Right lobe of liver (tissue), 6 donors: ENCODE measurements around the gene PGAP3. TPM values are rescaled to one million over a fixed set of nuclear protein-coding genes. Genes with fewer than 3 reads are reported as not detected.

ENCODE experiments used
- ATAC-seq, 4 donors: fragments of 200-7000 bp; cut with Tn5 transposase; one replicate each; pipeline ENCODE4 v1.9.1; 2020; ENCODE audit warnings: mild to moderate bottlenecking in 4 of 4, moderate library complexity in 4 of 4
- DNase-seq, 3 donors: peaks; one replicate each; pipeline ENCODE4 v3.0.0-alpha.2; 2020
- H3K27ac ChIP-seq, 3 donors: fragments of 200-600 bp; one replicate each; pipeline ENCODE4 v1.8.0; 2022
- H3K27me3 ChIP-seq, 2 donors: fragments of 200-600 bp; one replicate each; pipeline ENCODE4 v1.8.0; 2022
- H3K36me3 ChIP-seq, 4 donors: fragments of 200-600 bp; sonication (generic) in 1 of 4; one replicate each; pipeline versions ENCODE4 v1.5.1 to v1.8.0; 2017 to 2022; ENCODE audit warnings: control low read depth in 1 of 4
- H3K4me1 ChIP-seq, 4 donors: fragments of 200-600 bp; sonication (generic) in 1 of 4; one replicate each; pipeline versions ENCODE4 v1.5.1 to v1.8.0; 2017 to 2022; ENCODE audit warnings: control low read depth in 1 of 4
- H3K4me3 ChIP-seq, 3 donors: fragments of 200-600 bp; one replicate each; pipeline ENCODE4 v1.8.0; 2022
- H3K9me3 ChIP-seq, 4 donors: fragments of 200-600 bp; sonication (generic) in 1 of 4; one replicate each; pipeline versions ENCODE4 v1.5.1 to v1.8.0; 2017 to 2022; ENCODE audit warnings: control low read depth in 1 of 4
- CTCF ChIP-seq, 4 donors: fragments of 200-600 bp in 3 of 4; fragments of 450-650 bp in 1 of 4; IDR thresholded peaks; one replicate each; pipeline versions ENCODE4 v1.5.1 to v1.8.0; 2016 to 2022; ENCODE audit warnings: antibody characterized with exemption in 4 of 4, mild to moderate bottlenecking in 2 of 4
- POLR2A ChIP-seq: fragments of 450-650 bp; IDR thresholded peaks from one replicate; pipeline ENCODE4 v1.6.1; 2017; ENCODE audit warnings: antibody characterized with exemption, mild to moderate bottlenecking
- WGBS: methylation state at CpG from one replicate; pipeline ENCODE4 v1.1.6; 2018; ENCODE audit warnings: low coverage, low lambda C conversion rate; ENCODE audit not compliant: insufficient coverage; ENCODE audit errors: missing lambda C conversion rate; 5-methylcytosine and 5-hydroxymethylcytosine counted together
- intact Hi-C, 2 donors: fragments of 100-400 bp; cut with DNase I; formaldehyde crosslinking; loops; one replicate each; pipeline versions ENCODE4 v1.11.2 to v1.14.1; 2022
- total RNA-seq, 6 experiments: library from RNA; depleted of rRNA in 2 of 6; stranded (reverse); fragments of >200 nt in 2 of 6; fragmentation: NEBNext Ultra II Directional in 3 of 6; extraction: Animal tissue kit (Norgen Biotek cat#: 25700) in 3 of 6; gene quantifications; one replicate each; pipeline versions ENCODE4 v1.1.0 to v1.2.4, GENCODE V29; 2016 to 2023
- donor health status: DM: no; HTN: yes; CAD: no.
- donor health status: DM: no; HTN: no; CAD: no.
- donor health status: DM: no; HTN: no; CAD: no.
- donor health status: DM: no; HTN: yes; CAD: no.
- donor health status: DM: no; HTN: yes; CAD: no.

The PGAP3 gene
- total RNA-seq, 6 experiments from 2014 or later = 9.7 to 25.7 (median 18.3) TPM

GRCh38 chr17:39662551-39663339, 25.1 kb downstream of the PGAP3 start:
- DNase-seq = no peak
- intact Hi-C loops = no loop called here
- TF ChIP-seq CTCF (IDR thresholded peaks at IDR 0.05) = no peak
- no peak for TF ChIP-seq POLR2A
- Histone ChIP-seq H3K27me3 (no peaks in the 10 kb centered on the region), H3K27ac (no peak overlapping the region), H3K36me3 (no peaks in the 10 kb centered on the region), H3K9me3 (no peaks in the 10 kb centered on the region), H3K4me3 (no peak overlapping the region), H3K4me1 (peaks cover 0 to 45% (median 18%) of the 10 kb centered on the region in 4 donors)
- WGBS = 74% methylated on average over 3 of the region's 22 CpGs
- ATAC-seq = no peak

GRCh38 chr17:39661744-39662541, 25.9 kb downstream of the PGAP3 start:
- WGBS = 100% methylated on average over 1 of the region's 8 CpGs
- peaks cover 0 to 39% (median 14%) of the 10 kb centered on the region in 4 donors for H3K4me1 ChIP-seq
- no peaks in the 10 kb centered on the region for H3K36me3 ChIP-seq

GRCh38 chr17:39660397-39661385, 27.2 kb downstream of the PGAP3 start:
- no peaks in the 10 kb centered on the region for H3K36me3 ChIP-seq
- H3K27me3 ChIP-seq = no peaks in the 10 kb centered on the region
- WGBS = 40% methylated on average over 4 of the region's 35 CpGs
- H3K27ac ChIP-seq = peak overlapping the region in 2 of 3 donors; percentile 2 to 47
- H3K4me1 ChIP-seq = peaks cover 0 to 28% (median 10%) of the 10 kb centered on the region in 4 donors
- no peak for TF ChIP-seq CTCF (IDR thresholded peaks at IDR 0.05)
- no peak for TF ChIP-seq POLR2A
- H3K9me3 ChIP-seq = no peaks in the 10 kb centered on the region
- DNase-seq (no peak), ATAC-seq (peak; percentile 2 to 56 (median 13))
- intact Hi-C loops = no loop called here
- H3K4me3 ChIP-seq = no peak overlapping the region

More at GRCh38 chr17:39661744-39662541, 25.9 kb downstream of the PGAP3 start:
- H3K27ac ChIP-seq = no peak overlapping the region
- intact Hi-C loops = no loop called here
- ATAC-seq (no peak), DNase-seq (no peak)
- H3K9me3 ChIP-seq = no peaks in the 10 kb centered on the region
- H3K4me3 ChIP-seq = no peak overlapping the region
- no peaks in the 10 kb centered on the region for H3K27me3 ChIP-seq
- TF ChIP-seq POLR2A (no peak), CTCF (IDR thresholded peaks at IDR 0.05) (no peak)

- 92% methylated on average over 4 of the region's 5 CpGs for WGBS
- no peak for ATAC-seq
- no peak overlapping the region for H3K4me3 ChIP-seq
- no peaks in the 10 kb centered on the region for H3K36me3 ChIP-seq
- intact Hi-C loops = no loop called here
- H3K27me3 ChIP-seq = no peaks in the 10 kb centered on the region
- no peak for DNase-seq
- no peaks in the 10 kb centered on the region for H3K9me3 ChIP-seq
- peaks cover 0 to 24% (median 10%) of the 10 kb centered on the region in 4 donors for H3K4me1 ChIP-seq
- no peak for TF ChIP-seq CTCF (IDR thresholded peaks at IDR 0.05)
- no peak for TF ChIP-seq POLR2A
- H3K27ac ChIP-seq = peak overlapping the region in 2 of 3 donors; percentile 2 to 47
Observed at GRCh38 chr17:39660011-39660360, 27.9 kb downstream of the PGAP3 start.
